Stimulated activated naive CD8-positive, alpha-beta T cell treated with anti-CD3 and anti-CD28 coated beads, Interleukin-15, Interleukin-2, amounts not matched to agents 100 ng/mL and 50 ng/mL, for 24 hours (primary cell): Measurements from ENCODE around the gene B4GALNT3.

Experiments
- H3K27ac Mint-ChIP-seq: one replicate; pipeline ENCODE4 v1.8.0; 2021; ENCODE audit warnings: mild to moderate bottlenecking, mixed read lengths
- H3K27me3 Mint-ChIP-seq: one replicate; pipeline ENCODE4 v1.8.0; 2021; ENCODE audit warnings: mixed read lengths
- H3K36me3 Mint-ChIP-seq: one replicate; pipeline ENCODE4 v1.8.0; 2021; ENCODE audit warnings: low read depth, mixed read lengths
- H3K4me1 Mint-ChIP-seq: one replicate; pipeline ENCODE4 v1.8.0; 2021; ENCODE audit warnings: low read depth, mixed read lengths
- H3K4me3 Mint-ChIP-seq: one replicate; pipeline ENCODE4 v1.8.0; 2021; ENCODE audit warnings: mild to moderate bottlenecking, mixed read lengths
- H3K9me3 Mint-ChIP-seq: one replicate; pipeline ENCODE4 v1.8.0; 2021; ENCODE audit warnings: mixed read lengths

The B4GALNT3 gene

GRCh38 chr12:509500-509899 lies 49.8 kb downstream of the B4GALNT3 start:
- Mint-ChIP-seq H3K27me3 (peaks cover 5% of the 10 kb centered on the region), H3K9me3 (no peaks in the 10 kb centered on the region), H3K27ac (no peak overlapping the region), H3K4me3 (no peak overlapping the region), H3K36me3 (no peaks in the 10 kb centered on the region), H3K4me1 (no peaks in the 10 kb centered on the region)

GRCh38 chr12:510071-510825 lies 50.5 kb downstream of the B4GALNT3 start:
- Mint-ChIP-seq H3K27me3 (peaks cover 5% of the 10 kb centered on the region), H3K4me3 (no peak overlapping the region), H3K27ac (no peak overlapping the region), H3K36me3 (no peaks in the 10 kb centered on the region), H3K9me3 (no peaks in the 10 kb centered on the region), H3K4me1 (no peaks in the 10 kb centered on the region)

GRCh38 chr12:512933-513332 lies 53.2 kb downstream of the B4GALNT3 start:
- H3K4me1 Mint-ChIP-seq: no peaks in the 10 kb centered on the region
- H3K27me3 Mint-ChIP-seq: peaks cover 5% of the 10 kb centered on the region
- no peak overlapping the region for H3K27ac Mint-ChIP-seq
- no peaks in the 10 kb centered on the region for H3K9me3 Mint-ChIP-seq
- H3K36me3 Mint-ChIP-seq: no peaks in the 10 kb centered on the region
- H3K4me3 Mint-ChIP-seq: no peak overlapping the region

DNA sequence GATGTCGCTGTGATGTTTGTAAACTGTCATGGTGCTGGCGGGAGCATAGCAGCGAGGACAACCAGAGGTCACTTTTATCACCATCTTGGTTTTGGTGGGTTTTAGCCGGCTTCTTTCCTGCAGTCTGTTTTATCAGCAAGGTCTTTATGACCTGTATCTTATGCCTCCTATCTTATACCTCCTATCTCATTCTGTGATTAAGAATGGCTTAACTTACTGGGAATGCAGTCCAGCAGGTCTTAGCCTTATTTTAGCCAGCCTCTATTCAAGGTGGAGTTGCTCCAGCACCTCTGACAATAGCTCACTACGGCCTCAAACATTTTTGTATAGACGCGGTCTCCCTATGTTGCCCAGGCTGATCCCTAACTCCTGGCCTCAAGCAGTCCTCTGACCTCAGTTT lies 53.7 kb downstream of the B4GALNT3 start:
- Mint-ChIP-seq H3K27ac (no peak overlapping the region), H3K36me3 (no peaks in the 10 kb centered on the region)

GRCh38 chr12:517538-517937 lies 57.8 kb downstream of the B4GALNT3 start:
- Mint-ChIP-seq H3K9me3 (no peaks in the 10 kb centered on the region), H3K4me1 (no peaks in the 10 kb centered on the region), H3K36me3 (no peaks in the 10 kb centered on the region), H3K27ac (no peak overlapping the region), H3K4me3 (no peak overlapping the region), H3K27me3 (peaks cover 19% of the 10 kb centered on the region)

More for the DNA sequence above, 53.7 kb downstream of the B4GALNT3 start:
- Mint-ChIP-seq H3K4me1 (no peaks in the 10 kb centered on the region), H3K27me3 (peaks cover 5% of the 10 kb centered on the region), H3K4me3 (no peak overlapping the region), H3K9me3 (no peaks in the 10 kb centered on the region)

GRCh38 chr12:520119-520518 lies 60.4 kb downstream of the B4GALNT3 start:
- Mint-ChIP-seq H3K4me3 (no peak overlapping the region), H3K36me3 (no peaks in the 10 kb centered on the region), H3K9me3 (no peaks in the 10 kb centered on the region), H3K27me3 (peaks cover 14% of the 10 kb centered on the region), H3K27ac (no peak overlapping the region), H3K4me1 (no peaks in the 10 kb centered on the region)

- Mint-ChIP-seq H3K9me3 (no peaks in the 10 kb centered on the region), H3K36me3 (no peaks in the 10 kb centered on the region), H3K4me3 (no peak overlapping the region), H3K4me1 (no peaks in the 10 kb centered on the region), H3K27ac (no peak overlapping the region), H3K27me3 (peaks cover 14% of the 10 kb centered on the region)
Measured at GRCh38 chr12:522692-523378, 63.1 kb downstream of the B4GALNT3 start.

DNA sequence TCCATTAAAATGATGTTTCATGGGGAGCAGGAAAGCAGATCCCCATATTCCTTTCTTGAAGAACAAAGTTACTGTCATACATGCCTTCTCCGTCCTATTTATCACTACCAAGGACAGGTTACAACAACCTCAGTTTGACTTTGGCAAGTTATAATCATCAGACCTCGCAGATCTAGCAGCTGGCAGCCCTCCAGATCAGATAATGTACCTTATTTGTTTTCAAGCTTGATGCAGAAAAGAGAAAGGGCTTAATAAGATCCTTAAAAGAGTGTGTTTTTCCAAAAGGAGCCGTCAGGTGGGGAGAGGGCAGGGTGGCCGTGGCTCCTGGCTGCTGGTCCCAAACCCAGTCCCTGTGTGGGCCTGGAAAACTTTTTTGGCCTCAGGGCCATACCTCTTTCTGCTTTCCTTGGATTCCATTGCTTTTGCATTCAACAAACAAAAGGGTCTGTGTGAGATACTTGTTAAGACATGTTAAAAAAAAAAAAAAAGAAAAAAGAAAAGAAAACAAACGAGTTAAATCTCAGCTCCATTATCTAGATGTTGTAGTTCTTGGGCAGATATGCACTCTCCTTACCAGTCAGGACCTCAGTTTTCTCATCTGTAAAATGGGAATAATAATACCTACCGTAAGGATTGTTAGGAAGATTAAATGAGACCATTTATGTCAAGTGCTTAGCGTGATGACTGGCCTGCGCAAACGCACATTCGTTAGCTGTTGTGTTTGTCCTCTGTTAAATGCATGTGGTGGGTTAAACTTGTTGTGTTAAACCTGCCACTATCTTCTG lies 64.6 kb downstream of the B4GALNT3 start:
- Mint-ChIP-seq H3K4me1 (no peaks in the 10 kb centered on the region), H3K9me3 (peaks cover 4% of the 10 kb centered on the region), H3K27me3 (peaks cover 13% of the 10 kb centered on the region), H3K4me3 (no peak overlapping the region), H3K27ac (no peak overlapping the region), H3K36me3 (no peaks in the 10 kb centered on the region)

- no peak overlapping the region for H3K4me3 Mint-ChIP-seq
- H3K36me3 Mint-ChIP-seq: no peaks in the 10 kb centered on the region
- H3K9me3 Mint-ChIP-seq: peaks cover 14% of the 10 kb centered on the region
- H3K27ac Mint-ChIP-seq: no peak overlapping the region
- no peaks in the 10 kb centered on the region for H3K27me3 Mint-ChIP-seq
- H3K4me1 Mint-ChIP-seq: no peaks in the 10 kb centered on the region
Measured at GRCh38 chr12:526089-526488, 66.3 kb downstream of the B4GALNT3 start.

DNA sequence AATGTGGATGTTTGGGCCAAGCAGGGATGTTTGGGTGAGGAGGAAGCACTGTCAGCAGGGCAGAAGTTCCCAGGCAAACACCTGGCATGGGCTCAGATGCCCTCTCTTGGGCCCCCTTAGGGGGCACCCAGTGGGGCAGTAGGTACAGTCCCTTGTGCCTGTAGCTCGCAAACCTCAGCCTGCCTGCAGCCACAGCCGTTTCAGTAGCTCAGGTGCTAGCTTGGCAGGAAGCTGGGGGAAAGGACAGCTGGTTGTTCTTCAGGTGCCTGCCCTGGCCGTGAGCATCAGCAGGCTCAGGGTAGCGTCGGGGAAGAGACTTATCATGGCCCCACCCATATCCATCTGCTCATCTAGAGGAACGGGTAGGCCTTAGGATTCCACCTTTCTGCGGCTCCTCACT lies 67.5 kb downstream of the B4GALNT3 start:
- H3K4me3 Mint-ChIP-seq: no peak overlapping the region
- peaks cover 4% of the 10 kb centered on the region for H3K36me3 Mint-ChIP-seq
- no peaks in the 10 kb centered on the region for H3K27me3 Mint-ChIP-seq
- no peak overlapping the region for H3K27ac Mint-ChIP-seq
- no peaks in the 10 kb centered on the region for H3K4me1 Mint-ChIP-seq
- peaks cover 18% of the 10 kb centered on the region for H3K9me3 Mint-ChIP-seq

DNA sequence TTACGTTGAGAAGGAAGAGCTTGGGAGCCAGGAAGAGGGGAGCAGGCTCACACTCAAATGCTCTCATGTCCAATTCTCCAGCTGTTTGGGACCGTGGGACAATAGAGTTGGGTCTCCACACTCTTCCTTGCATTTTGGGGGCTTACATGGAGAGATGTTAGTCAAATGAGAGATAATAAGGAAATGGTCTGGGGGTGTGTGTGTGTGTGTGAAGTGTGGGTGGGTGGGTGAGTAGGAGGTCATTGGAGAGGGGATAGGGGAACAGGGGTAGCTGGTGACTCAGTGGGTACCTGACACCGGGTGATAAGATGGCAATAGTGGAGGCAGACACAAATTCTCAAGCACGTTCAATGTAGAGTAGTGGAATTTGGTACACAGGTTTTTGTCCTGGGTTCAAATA lies 68.0 kb downstream of the B4GALNT3 start:
- no peaks in the 10 kb centered on the region for H3K27me3 Mint-ChIP-seq
- H3K4me3 Mint-ChIP-seq: no peak overlapping the region
- H3K9me3 Mint-ChIP-seq: peaks cover 20% of the 10 kb centered on the region
- H3K36me3 Mint-ChIP-seq: peaks cover 6% of the 10 kb centered on the region
- H3K4me1 Mint-ChIP-seq: no peaks in the 10 kb centered on the region
- H3K27ac Mint-ChIP-seq: no peak overlapping the region

DNA sequence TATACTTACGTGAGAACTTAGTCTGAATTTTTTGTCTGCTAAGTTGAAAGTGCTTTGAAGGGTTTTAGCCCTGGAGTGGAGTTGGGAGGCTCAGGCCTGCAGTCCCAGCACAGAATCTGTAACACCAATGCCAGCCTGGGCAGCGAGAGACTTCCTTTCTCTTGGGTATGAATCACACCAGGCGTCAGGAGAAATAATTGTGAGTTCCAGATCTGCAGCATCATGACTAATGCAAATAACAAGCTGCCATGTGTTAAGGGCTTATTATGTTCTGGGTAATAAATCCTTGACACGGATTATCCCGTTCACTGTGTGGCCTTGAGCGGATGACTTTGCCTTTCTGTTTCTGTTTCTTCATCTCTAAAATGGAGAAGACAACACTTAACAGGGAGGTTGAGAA lies 70.6 kb downstream of the B4GALNT3 start:
- Mint-ChIP-seq H3K9me3 (peaks cover 20% of the 10 kb centered on the region), H3K4me1 (no peaks in the 10 kb centered on the region), H3K27me3 (no peaks in the 10 kb centered on the region), H3K27ac (no peak overlapping the region), H3K4me3 (no peak overlapping the region), H3K36me3 (peaks cover 6% of the 10 kb centered on the region)

GRCh38 chr12:530821-531220 lies 71.1 kb downstream of the B4GALNT3 start:
- no peaks in the 10 kb centered on the region for H3K4me1 Mint-ChIP-seq
- no peak overlapping the region for H3K4me3 Mint-ChIP-seq
- peaks cover 6% of the 10 kb centered on the region for H3K36me3 Mint-ChIP-seq
- no peak overlapping the region for H3K27ac Mint-ChIP-seq
- peaks cover 20% of the 10 kb centered on the region for H3K9me3 Mint-ChIP-seq
- peaks cover 4% of the 10 kb centered on the region for H3K27me3 Mint-ChIP-seq

DNA sequence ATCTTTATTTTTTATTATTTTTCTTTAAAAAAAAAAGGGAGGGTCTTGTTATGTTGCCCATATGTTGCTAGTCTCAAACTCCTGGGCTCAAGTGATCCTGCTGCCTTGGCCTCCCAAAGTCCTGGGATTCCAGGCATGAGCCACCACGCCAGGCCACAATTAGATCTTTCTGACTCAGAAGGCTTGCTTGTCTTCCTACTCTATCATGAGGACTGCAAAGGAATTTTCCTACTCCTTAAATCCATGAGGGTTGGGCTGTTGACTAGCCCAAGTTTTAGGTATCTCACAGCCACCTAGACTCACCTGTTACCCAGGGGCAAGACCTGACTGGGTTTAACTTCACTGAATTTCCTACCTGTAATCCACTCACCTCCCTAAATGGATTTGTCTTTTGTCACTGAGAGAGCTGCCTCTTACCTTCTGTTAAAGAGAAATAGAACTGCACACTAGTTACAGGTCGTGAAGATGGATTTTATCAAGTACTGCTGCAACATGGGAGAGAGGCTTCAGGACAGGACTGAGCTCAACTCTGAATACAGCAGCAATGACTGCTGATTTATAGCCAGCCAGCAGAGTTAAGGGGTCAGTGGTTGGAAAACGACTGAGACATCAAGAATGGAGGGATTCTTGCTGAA lies 72.3 kb downstream of the B4GALNT3 start:
- no peak overlapping the region for H3K4me3 Mint-ChIP-seq
- H3K27me3 Mint-ChIP-seq: peaks cover 4% of the 10 kb centered on the region
- H3K36me3 Mint-ChIP-seq: peaks cover 6% of the 10 kb centered on the region
- H3K4me1 Mint-ChIP-seq: no peaks in the 10 kb centered on the region
- no peak overlapping the region for H3K27ac Mint-ChIP-seq
- H3K9me3 Mint-ChIP-seq: peaks cover 20% of the 10 kb centered on the region
